UCSD-AML1 (cell line): Measurements from ENCODE around the gene RANBP10.
"Not testable (repeated sequence)": the region's sequence is repeated elsewhere in the genome, so short reads cannot be mapped to it uniquely, and the experiment has no call there.

Experiments used
- DNase-seq: peaks from one replicate; lab custom pipeline; 2025; ENCODE audit not compliant: unreplicated experiment; lab: John Stamatoyannopoulos, UW

RANBP10 gene

DNA sequence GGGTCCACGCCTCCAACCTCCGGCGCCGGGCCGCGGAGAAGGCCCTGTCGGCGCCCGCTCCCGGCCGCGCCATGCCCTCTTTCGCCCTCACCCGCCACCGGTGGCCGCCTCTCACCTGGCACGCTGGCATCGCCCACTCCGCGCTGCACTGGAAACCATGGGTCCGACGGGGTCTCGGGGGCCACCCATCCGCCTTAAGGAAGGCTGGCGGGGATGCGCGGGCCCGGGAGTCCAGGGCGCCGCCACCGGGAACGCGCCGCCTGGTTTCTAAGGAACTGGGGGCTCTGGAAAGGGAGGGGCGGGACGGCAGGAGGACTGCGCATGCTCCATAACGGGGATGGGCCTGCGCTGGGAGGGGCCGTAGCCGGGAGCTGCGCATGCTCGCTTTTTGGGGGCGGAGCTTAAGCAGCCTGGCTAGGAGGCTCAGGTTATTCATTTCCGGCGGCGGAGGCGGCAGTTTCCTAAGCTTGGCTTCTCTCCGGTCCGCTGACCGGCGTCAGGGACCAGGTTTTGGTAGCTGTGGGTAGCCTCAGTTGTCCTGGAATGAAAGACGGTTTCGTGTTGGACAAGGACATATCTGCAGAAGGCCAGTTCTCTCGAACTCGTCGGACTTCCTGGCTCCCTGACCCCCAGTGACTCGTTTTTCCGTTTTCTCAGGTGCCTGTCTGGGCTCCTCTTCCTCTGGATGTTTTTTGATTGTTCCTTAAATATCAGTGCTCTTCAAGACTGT is 87.1 kb downstream of the RANBP10 start, which contains the start of gene GFOD2:
Gene GFOD2 (minus strand): TSS at position 269 of the 730 bp plus-strand sequence. CDS start 33,601 bp downstream, outside the sequence.
- peak; percentile 96 for DNase-seq

DNA sequence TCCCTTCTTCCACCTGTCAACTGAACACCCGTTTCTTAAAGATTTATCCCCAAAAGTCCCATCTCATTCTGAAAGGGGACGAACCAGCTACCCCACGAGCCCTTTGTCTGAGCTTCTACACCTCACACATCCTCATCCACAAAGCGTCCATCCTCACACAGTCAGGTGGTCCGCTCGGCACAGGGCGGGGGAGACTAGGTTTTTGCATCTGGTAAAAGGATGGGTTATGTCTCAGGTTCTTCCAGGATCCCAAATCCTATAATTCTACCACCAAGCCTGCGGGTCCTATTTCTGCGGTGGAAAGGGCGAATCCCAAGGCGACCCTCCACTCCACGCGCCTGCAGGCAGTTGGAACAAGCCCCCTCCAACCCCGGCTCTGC is 87.7 kb downstream of the RANBP10 start:
- peak; percentile 28 for DNase-seq

DNA sequence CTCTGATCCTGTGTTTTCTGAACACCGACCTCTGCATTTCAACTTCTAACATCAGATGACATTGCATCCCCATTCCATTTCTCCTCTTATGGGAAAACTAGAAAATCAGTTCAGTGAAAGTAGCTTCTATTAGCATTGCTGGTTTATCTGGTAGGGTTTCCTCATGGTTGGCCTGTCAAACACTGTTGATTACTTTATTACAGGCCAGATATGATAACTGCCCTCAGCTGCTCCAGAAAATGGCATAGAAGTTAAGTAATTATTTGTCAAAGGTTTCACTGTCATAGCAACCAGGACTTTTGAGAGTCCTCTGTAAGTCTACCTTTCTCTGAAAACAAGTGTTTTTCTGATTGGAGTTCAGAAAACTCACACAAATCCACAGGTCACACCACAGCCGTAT is 90.3 kb downstream of the RANBP10 start:
- no peak for DNase-seq

DNA sequence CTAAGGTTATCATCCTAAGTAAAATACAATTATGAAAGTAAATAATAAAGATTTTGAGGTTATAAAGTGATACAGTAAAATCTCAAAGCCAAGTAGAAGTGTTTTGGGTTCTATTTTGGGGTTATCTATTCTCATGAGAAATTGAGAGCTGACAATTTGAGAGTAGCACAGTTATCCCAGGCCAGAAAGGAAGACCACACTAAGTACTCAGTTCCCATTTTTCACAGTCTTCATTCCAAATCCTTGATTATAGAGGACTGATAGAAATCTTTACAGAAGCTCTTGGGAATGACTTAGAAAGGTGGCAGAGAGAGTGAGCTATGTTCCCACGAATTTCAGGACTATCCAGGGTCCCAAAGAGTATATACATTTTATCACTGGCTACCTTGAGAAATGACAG is 91.8 kb downstream of the RANBP10 start:
- no peak for DNase-seq

DNA sequence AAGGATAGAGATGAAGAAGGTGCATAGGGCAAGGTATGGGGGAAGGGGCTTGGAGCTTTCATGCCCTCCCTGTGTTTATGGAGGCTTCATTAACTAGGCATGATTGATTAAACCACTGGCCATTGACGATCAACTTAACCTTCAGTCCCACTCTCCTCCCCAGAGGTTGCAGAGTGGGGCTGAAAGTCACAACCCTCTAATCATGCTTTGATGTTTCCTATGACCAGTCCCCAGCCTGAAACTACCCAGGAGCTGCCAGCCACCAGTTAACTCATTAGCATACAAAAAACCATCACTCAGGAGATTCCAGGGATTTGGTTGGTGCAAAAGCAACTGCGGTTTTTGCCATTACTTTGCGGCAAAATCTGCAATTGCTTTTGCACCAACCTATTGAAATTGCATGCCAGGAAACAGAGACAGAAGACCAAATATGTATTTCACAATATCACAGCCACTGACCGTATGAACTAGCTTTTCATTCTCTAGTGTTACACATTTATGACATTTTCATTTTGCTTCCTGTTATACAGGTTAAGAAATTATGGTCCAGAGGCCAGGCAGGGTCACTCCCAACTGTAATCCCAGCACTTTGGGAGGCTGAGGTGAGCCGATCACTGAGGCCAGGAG is 92.6 kb downstream of the RANBP10 start:
- no peak for DNase-seq

DNA sequence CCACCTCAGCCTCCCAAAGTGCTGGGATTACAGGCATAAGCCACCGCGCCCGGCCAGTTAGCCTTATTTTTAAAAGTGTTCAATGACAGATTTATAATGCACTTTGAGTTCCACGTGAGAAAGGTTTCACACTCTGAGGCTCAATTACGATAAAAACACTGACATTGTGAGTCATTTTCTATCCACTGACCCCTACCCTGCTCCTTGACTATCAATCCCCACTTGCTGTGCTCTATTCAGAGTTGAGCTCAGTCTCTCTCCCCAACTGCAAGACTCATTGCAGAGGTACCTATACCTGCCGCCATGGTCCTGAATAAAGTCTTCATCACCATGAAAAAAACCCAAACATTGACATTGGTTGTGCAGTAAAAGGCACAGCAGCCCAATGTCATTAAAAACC is 95.8 kb downstream of the RANBP10 start:
- no peak for DNase-seq

DNA sequence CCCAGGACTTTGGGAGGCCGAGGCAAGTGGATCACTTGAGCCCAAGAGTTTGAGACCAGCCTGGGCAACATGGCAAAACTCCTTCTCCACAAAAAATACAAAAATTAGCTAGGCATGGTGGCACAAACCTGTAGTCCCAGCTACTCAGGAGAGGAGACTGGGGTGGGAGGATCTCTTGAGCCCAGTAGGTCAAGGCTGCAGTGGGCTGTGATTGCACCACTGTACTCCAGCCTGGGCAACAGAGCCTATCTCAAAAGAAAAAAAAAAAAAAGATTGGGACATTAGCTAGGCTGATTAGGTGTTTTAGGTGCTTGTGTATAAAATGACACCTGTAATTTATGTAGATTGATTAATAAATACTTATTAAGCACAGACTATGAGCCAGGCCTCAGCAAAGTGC is 97.3 kb downstream of the RANBP10 start:
- no peak for DNase-seq

DNA sequence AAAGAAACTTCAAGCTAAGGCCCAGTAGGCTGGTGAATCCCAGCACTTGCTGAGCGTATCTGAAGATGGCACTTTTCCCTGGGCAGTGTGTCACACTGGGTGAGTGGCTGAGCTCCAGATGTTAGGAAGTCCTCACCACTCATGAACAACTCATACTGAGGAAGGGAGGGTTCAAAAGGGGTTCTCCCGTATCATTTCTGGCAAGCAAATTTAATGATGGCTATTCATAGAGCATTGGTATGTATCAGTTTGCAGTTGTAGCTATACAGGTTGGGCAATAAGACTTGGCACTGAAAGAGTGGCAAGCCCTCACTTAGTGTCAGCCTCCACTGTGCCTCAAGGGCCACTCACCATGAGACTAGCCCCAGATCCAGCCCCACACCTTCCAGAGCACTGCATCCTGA is 98.0 kb downstream of the RANBP10 start:
- no peak for DNase-seq

DNA sequence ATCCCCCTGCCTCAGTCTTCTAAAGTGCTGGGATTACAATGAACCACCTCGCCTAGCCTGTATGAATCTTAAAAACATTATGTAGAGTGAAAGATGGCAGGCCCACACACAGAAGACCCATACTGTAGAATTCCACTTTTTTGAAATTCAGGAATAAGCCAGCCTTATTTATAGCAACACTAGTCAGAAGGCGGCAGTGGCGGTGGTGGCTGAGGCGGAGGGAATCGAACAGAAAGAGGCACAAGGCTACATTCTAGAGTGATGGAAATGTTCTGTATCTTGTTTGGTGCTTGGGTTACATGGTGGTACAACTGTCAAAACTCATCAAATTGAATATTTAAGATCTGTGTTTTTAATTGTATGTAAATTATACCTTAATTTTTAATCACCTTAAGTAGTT is 98.6 kb downstream of the RANBP10 start:
- no peak for DNase-seq

DNA sequence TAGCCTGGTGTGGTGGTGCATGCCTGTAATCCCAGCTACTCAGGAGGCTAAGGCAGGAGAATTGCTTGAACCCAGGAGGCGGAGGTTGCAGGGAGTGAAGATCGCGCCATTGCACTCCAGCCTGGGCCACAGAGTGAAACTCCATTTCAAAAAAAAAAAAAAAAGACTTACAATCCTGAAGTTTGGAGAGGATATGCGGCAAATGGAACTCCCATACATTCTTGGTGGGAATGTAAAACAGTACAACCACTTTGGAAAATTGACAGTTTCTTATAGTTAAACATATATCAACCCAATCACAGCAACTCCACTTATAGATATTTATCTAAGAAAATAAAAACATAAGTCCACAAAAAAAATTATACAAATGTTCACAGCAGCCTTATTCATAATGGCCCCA is 99.2 kb downstream of the RANBP10 start:
- no peak for DNase-seq

DNA sequence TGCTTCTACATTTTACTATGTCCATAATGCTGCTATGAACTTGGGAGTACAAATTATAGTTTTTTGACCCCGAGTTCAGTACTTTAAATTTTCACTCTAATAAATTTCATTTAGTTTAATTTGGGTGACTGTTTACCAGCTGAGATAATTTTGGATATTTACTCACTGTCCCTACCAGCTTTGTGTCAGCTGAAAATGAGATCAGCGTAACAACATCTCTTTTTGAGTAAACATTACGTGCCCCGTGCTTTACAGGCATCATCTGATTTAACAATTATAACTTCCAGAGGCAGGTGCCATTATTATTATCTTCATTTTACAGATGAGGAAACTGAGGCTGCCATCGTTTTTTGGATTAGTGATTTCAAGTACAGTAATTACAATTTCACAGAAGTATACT is 102.2 kb downstream of the RANBP10 start:
- DNase-seq = no peak

DNA sequence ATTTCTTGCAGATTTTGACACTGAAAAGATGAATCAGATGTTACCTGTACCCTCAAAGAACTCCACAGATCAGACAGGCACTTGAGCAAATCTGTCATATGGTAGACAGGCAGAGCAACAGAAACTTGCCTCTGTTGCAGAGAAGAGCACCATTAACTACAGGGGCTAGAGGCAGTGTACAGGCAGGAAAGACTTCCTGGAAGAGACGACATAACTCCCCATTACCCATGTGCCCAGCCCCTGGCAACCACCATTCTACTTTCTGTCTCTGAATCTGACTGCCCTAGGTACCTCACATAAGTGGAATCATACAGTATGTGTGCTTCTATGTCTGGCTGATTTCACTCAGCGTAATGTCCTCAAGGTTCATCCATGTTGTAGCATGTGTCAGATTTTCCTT is 102.7 kb downstream of the RANBP10 start:
- no peak for DNase-seq

DNA sequence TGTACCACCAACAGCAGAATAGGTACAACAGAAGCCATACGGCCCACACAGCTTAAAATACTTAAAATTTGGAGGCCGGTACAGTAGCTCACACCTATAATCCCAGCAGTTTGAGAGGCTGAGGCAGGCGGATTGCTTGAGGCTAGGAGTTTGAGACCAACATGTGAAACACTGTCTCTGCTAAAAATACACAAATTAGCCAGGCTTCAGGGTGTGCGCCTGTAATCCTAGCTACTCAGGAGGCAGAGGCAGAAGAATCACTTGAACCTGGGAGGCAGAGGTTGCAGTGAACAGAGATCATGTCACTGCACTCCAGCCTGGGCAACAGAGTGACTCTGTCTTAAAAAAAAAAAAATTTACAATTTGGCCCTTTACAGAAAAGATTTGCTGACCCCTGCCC is 104.2 kb downstream of the RANBP10 start:
- DNase-seq = no peak

DNA sequence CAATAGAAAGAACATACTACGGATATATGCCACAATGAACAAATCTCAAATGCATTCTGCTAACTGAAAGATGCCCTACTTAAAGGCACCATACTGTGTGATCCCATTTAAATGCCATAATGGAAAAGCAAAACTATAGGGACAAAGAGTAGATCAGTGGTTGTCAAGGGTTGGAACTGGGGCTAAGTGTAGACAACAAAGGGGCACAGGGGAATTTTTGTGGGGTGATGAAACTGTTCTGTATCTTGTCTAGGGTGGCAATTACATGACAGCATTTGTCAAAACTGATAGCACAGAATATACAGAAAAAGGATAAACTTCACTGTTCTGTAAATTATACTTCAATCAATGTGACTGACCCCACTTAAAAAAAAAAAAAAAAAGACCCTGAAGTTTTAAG is 104.9 kb downstream of the RANBP10 start:
- no peak for DNase-seq

DNA sequence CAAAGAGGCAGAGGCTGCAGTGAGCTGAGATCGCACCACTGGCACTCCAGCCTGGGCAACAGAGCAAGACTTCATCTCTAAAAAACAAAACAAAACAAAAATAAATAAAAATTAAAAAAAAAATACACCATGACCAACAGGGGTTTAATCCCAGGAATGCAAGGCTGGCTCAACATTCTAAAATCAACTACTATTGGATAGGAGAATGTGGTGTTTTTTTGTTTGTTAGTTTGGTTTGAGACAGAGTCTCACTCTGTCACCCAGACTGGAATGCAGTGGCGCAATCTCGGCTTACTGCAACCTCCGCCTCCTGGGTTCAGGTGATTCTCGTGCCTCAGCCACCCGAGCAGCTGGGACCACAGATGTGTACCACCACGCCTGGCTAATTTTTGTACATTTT is 107.1 kb downstream of the RANBP10 start:
- no peak for DNase-seq

DNA sequence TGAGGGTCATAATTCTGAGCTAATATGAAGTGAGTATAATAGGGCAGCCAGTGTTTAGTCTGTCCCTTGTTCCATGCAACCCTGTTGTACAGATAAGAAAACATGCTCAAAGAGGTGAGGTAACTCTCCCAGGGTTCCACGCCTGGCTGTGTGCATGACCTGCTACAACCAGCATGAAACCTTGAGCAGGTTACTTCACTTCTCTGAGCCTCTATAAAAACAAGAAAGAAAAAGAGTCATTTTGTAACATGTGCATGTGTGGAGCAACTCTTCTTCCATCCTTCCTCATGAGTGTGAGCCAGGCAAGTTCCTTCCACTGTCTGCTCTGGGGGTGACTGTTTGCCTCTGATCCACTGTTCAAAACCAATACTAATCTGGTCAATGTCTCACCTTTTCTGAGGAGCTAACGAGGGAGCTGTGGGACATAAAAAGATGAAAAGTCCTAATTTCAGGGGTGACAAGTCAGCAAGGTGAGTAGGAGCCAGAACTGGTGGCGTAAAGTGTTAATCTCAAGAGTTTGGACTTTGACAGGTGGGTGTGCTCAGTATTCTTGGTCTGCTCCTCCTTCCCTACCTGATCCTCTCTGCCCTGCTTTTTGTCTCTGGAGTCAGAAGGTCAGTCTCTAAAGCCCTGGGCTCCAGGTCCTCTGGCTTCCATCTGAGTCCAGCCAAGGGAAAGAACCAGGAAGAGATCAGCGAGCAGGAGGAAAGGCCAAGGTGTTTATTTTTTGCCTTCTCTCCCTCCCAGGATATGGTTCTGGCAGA is 108.8 kb downstream of the RANBP10 start:
- no peak for DNase-seq

DNA sequence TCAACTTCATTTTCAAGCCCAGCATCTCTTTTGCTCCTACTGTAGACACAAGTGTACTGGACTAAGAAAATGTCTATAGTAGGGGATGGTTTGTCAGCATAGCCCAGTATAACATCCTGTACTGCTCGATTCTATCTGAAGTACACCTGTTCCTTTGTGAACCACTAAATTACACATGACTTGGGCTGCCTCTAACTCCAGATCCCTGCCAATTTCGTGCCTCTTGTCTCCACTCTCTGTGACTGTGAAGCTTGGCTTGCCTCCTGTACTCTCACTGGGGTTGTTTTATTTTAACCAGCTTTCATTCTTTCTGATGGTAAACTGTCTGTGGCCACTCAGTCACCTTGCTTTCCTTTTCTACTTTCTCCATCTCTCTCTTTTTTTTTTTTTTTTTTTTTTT is 111.7 kb downstream of the RANBP10 start:
- no peak for DNase-seq

DNA sequence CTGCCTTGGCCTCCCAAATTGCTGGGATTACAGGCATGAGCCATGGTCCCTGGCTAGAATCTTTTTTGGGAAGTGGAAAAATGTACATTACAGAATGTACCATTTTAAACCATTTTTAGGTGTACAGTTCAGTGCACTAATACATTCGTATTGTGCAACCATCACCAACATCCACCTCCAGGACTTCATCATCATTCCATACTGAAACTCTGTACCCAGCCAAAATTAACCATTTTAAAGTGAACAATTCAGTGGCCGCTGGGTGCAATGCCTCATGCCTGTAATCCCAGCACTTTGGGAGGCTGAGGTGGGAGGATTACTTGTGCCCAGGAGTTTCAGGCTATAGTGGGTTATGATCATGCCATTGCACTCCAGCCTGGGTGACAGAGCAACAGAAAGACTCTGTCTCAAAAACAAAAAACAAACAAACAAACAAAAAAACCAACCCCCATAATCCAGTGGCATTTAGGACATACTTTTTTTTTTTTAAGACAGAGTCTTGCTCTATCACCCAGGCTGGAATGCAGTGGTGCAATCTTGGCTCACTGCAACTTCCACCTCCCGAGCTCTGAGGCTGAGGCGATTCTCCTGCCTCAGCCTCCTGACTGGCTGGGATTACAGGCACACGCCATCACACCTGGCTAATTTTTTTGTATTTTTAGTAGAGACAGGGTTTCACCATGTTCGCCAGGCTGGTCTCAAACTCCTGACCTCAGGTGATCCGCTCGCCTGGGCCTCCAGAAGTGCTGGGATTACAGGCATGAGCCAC is 112.7 kb downstream of the RANBP10 start:
- DNase-seq = not testable (repeated sequence)

DNA sequence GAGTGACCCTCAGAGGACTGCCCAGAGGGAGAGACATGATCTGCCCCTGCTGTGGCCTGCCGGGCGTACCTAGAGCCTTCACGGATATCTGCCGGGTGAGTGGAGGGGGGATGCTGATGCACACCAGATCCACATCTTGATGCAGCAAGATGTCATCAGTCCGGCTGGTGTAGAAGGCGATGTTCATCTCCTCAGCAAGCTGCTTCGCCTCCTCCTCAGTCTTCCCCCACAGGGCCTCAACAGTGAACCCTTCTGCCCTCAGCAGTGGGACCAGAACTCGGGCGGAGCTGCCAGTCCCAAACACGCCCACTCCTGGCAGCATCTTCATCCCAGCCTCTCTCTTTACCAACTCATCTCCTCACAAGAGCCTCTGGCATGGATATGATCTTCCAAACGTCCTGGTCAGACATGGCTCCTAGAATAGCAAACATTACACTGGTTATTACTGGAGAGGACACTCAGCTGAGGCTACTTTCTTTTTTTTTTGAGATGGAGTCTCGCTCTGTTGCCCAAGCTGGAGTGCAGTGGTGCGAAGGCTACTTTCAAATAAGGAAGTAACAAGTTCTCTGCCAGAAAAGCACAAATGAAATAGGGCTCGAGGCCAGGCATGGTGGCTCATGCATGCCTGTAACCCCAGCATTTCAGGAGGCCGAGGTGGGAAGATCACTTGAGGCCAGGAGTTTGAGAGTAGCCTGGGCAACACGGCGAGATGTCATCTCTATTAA is 120.8 kb downstream of the RANBP10 start:
- no peak for DNase-seq

DNA sequence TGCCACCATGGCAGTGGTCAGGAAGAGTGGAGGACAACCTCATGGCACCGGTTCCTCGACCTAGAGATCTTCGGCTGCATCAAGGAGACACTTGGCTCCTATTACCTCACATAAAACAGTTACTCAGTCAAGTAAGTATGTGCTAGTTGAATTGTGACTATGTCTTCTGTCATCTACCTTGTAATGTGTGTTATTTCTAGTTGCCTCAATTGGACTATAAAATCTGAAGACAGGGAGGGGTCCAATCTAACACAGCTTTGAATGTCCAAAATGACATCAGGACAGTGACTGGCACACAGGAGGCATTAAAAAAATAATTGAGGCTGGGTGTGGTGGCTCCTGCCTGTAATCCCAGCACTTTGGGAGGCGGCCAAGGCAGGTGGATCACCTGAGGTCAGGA is 122.6 kb downstream of the RANBP10 start:
- no peak for DNase-seq
